SK-N-SH (cell line): ENCODE data around the gene FKBP6. TPM values are rescaled to one million over a fixed set of nuclear protein-coding genes. Genes with fewer than 3 reads are reported as not detected.

ENCODE experiments used
- CTCF ChIA-PET: fragments of 300-600, 350-600 bp; formaldehyde crosslinking; extraction: SDS; loops from one replicate; lab custom pipeline; 2021; lab: Yijun Ruan, JAX
- POLR2A ChIA-PET: fragments of 350-600 bp; sonication (Branson Sonifier 250); formaldehyde crosslinking; extraction: SDS; loops from one replicate; lab custom pipeline; 2020; ENCODE audit warnings: antibody characterized with exemption, inconsistent platforms; lab: Yijun Ruan, JAX
- DNase-seq: peaks from one replicate; pipeline ENCODE4 v3.0.0; 2012
- H2AFZ ChIP-seq: fragments of 200-600 bp; sonication (generic); 2 replicates; pipeline ENCODE4 v1.8.1; 2016; ENCODE audit warnings: antibody characterized with exemption, mild to moderate bottlenecking, low read depth
- H3F3A ChIP-seq: fragments of 200-600 bp; sonication (generic); replicated peaks from 2 replicates; pipeline ENCODE3; 2016; ENCODE audit warnings: antibody characterized with exemption, mild to moderate bottlenecking; ENCODE audit not compliant: insufficient read depth
- H3K27ac ChIP-seq, 2 experiments: fragments of 200-500 bp in 1 of 2; fragments of 200-600 bp in 1 of 2; sonication (Bioruptor generic) in 1 of 2; sonication (generic), shearing (Covaris generic) in 1 of 2; 2 replicates each; pipeline versions ENCODE4 v1.5.1 to v1.6.1; 2014 to 2016; ENCODE audit warnings: low read depth in 2 of 2, inconsistent platforms in 1 of 2, low read length in 1 of 2, mild to moderate bottlenecking in 1 of 2, mixed read lengths in 1 of 2
- H3K27me3 ChIP-seq: fragments of 200-600 bp; sonication (generic), shearing (Covaris generic); 2 replicates; pipeline ENCODE4 v1.6.1; 2016; ENCODE audit warnings: mixed run types; ENCODE audit not compliant: insufficient read depth
- H3K36me3 ChIP-seq, 2 experiments: fragments of 200-500 bp in 1 of 2; fragments of 200-600 bp in 1 of 2; sonication (Bioruptor generic) in 1 of 2; sonication (generic) in 1 of 2; replicated peaks in 1 of 2; 2 replicates each; pipeline versions ENCODE3 to v1.5.1; 2014 to 2016; ENCODE audit warnings: low read length in 1 of 2, mild to moderate bottlenecking in 1 of 2; ENCODE audit not compliant: insufficient read depth in 2 of 2, control insufficient read depth in 1 of 2
- H3K4me1 ChIP-seq, 2 experiments: fragments of 200-500 bp in 1 of 2; fragments of 200-600 bp in 1 of 2; sonication (Bioruptor generic) in 1 of 2; sonication (generic), shearing (Covaris generic) in 1 of 2; 2 replicates each; pipeline versions ENCODE4 v1.5.1 to v1.6.1; 2014 to 2016; ENCODE audit warnings: low read depth in 1 of 2, low read length in 1 of 2, mixed run types in 1 of 2; ENCODE audit not compliant: insufficient read depth in 2 of 2, control insufficient read depth in 1 of 2
- H3K4me2 ChIP-seq: fragments of 200-600 bp; sonication (generic), shearing (Covaris generic); 2 replicates; pipeline ENCODE4 v1.6.1; 2017; ENCODE audit warnings: mixed run types
- H3K4me3 ChIP-seq, 2 experiments: fragments of 200-500 bp in 1 of 2; fragments of 200-600 bp in 1 of 2; sonication (Bioruptor generic) in 1 of 2; sonication (generic), shearing (Covaris generic) in 1 of 2; 2 replicates each; pipeline versions ENCODE4 v1.5.1 to v1.8.1; 2014 to 2016; ENCODE audit warnings: low read depth in 2 of 2, inconsistent platforms in 1 of 2, low read length in 1 of 2, mild to moderate bottlenecking in 1 of 2, mixed read lengths in 1 of 2, moderate library complexity in 1 of 2
- H3K79me2 ChIP-seq: fragments of 200-600 bp; sonication (generic); 2 replicates; pipeline ENCODE4 v1.8.1; 2017; ENCODE audit warnings: mild to moderate bottlenecking; ENCODE audit not compliant: insufficient read depth
- H3K9ac ChIP-seq: fragments of 200-600 bp; sonication (generic); 2 replicates; pipeline ENCODE4 v1.6.1; 2017; ENCODE audit warnings: mixed run types
- H3K9me2 ChIP-seq: fragments of 200-600 bp; sonication (generic); 2 replicates; pipeline ENCODE4 v1.6.1; 2017; ENCODE audit warnings: mixed run types
- H3K9me3 ChIP-seq: fragments of 200-600 bp; sonication (generic); 2 replicates; pipeline ENCODE4 v1.6.1; 2017; ENCODE audit warnings: mixed run types, mild to moderate bottlenecking, moderate library complexity
- H4K20me1 ChIP-seq: fragments of 200-600 bp; sonication (generic); 2 replicates; pipeline ENCODE4 v1.6.1; 2017; ENCODE audit warnings: mild to moderate bottlenecking, mixed run types; ENCODE audit not compliant: insufficient read depth
- CHD2 ChIP-seq: fragments of 150-350 bp; IDR thresholded peaks from 2 replicates; pipeline ENCODE4 v1.6.1; 2018; ENCODE audit warnings: low read length; ENCODE audit not compliant: partially characterized antibody
- FOXJ3 ChIP-seq: sonication (generic); formaldehyde crosslinking; IDR thresholded peaks from 2 replicates; pipeline ENCODE4 v1.5.1; 2020; ENCODE audit warnings: mild to moderate bottlenecking, missing genetic modification reagents
- FOXM1 ChIP-seq: IDR thresholded peaks from 2 replicates; pipeline ENCODE4 v1.4.0; 2012; ENCODE audit warnings: low read depth, mild to moderate bottlenecking
- GABPA ChIP-seq: IDR thresholded peaks from 2 replicates; pipeline ENCODE4 v1.4.0; 2012; ENCODE audit warnings: low read depth, mild to moderate bottlenecking
- GATA2 ChIP-seq: sonication (generic); formaldehyde crosslinking; IDR thresholded peaks from 2 replicates; pipeline ENCODE4 v1.5.0; 2020; ENCODE audit warnings: mild to moderate bottlenecking, missing genetic modification reagents
- MEF2A ChIP-seq: IDR thresholded peaks from 2 replicates; pipeline ENCODE4 v1.4.0; 2012; ENCODE audit warnings: low read depth, borderline replicate concordance
- NFIC ChIP-seq: IDR thresholded peaks from 2 replicates; pipeline ENCODE4 v1.4.0; 2012; ENCODE audit warnings: borderline replicate concordance
- NRF1 ChIP-seq: IDR thresholded peaks from 2 replicates; pipeline ENCODE4 v1.6.1; 2012; ENCODE audit warnings: low read depth, mild to moderate bottlenecking, low read length
- RAD21 ChIP-seq: IDR thresholded peaks from 2 replicates; pipeline ENCODE4 v1.6.1; 2012; ENCODE audit warnings: mild to moderate bottlenecking, low read length
- TAF1 ChIP-seq: IDR thresholded peaks from 2 replicates; pipeline ENCODE4 v1.6.1; 2012; ENCODE audit warnings: low read depth, mild to moderate bottlenecking, low read length, moderate library complexity, borderline replicate concordance
- WGBS: methylation state at CpG from one replicate; pipeline ENCODE4 v1.1.6; 2017; ENCODE audit warnings: low lambda C conversion rate; 5-methylcytosine and 5-hydroxymethylcytosine counted together
- polyA plus RNA-seq, 3 experiments: library from polyadenylated mRNA; depleted of rRNA; stranded (reverse); fragments of >200 nt; gene quantifications; 2 replicates each; pipeline ENCODE4 v1.2.3, GENCODE V29; 2012
- TF ChIP-seq, protein P1 (sequence below): IDR thresholded peaks from 2 replicates; pipeline ENCODE4 v1.4.0; 2012; ENCODE audit warnings: low read depth
- TF ChIP-seq, protein P2 (sequence below): fragments of 150-350 bp; IDR thresholded peaks from 2 replicates; pipeline ENCODE4 v1.6.1; 2016; ENCODE audit warnings: mild to moderate bottlenecking, low read depth, low read length
- TF ChIP-seq, protein P3 (sequence below): IDR thresholded peaks from 2 replicates; pipeline ENCODE4 v1.4.0; 2012; ENCODE audit warnings: low read depth, borderline replicate concordance
- TF ChIP-seq, protein P4 (sequence below): IDR thresholded peaks from 2 replicates; pipeline ENCODE4 v1.6.1; 2012; ENCODE audit warnings: mild to moderate bottlenecking, low read depth, low read length, moderate library complexity
- TF ChIP-seq, protein P5 (sequence below): IDR thresholded peaks from 2 replicates; pipeline ENCODE4; 2012

The FKBP6 gene
- polyA plus RNA-seq, 1 of the 3 experiments (the other 2 are of a cell fraction) = not detected

DNA sequence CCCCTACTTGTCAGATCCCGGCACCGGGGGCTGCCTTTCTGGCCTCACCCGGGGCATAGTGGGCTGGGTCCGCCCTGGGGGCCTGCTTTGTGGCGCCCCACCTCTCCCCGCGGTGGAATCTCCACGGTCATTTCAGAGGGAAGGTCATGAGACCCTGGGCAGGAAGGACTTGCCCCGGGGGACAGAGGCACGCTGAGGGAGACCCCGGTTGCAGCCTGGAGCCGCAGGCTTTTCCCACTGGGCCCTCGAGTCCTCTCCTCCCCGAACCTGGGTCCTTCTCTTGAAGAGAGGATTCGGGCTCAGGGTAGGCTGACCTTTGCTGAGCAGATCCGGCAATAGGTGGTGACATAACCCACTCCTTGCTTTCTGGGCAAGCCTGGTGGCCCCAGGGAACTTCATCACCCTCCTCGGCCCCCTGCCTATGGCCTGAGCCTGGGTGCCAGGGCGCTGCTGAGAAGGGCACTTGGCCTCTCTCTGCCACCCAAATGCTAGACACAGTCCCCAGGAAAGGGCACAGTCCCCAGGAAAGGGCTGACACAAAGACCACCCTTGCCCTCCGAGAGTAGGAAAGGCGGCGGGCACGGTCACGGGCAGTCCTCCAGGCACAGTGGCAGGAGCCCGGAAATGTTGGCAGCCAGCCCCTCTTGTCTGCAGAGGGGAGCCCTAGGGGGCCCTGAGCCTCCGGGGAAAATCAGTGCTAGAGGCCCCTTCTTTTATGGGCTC is 36.2 kb downstream of the FKBP6 start:
- Histone ChIP-seq H4K20me1 (no peaks in the 10 kb centered on the region), H3K79me2 (no peaks in the 10 kb centered on the region), H3K4me2 (no peak overlapping the region), H2AFZ (no peak overlapping the region), H3K36me3 (no peaks in the 10 kb centered on the region), H3K9me2 (no peaks in the 10 kb centered on the region), H3K9ac (no peak overlapping the region), H3K9me3 (no peaks in the 10 kb centered on the region), H3K27ac (no peak overlapping the region), H3K4me3 (no peak overlapping the region), H3K27me3 (peaks cover 12% of the 10 kb centered on the region; the same call in 1 of the 2 replicates), H3K4me1 (no peaks in the 10 kb centered on the region), H3F3A (no peaks in the 10 kb centered on the region)
- TF ChIP-seq CHD2 (no peak), FOXM1 (no peak), GABPA (no peak), TAF1 (no peak), MEF2A (no peak), NFIC (no peak), RAD21 (no peak), FOXJ3 (CRISPR knock-in tag) (no peak), GATA2 (CRISPR knock-in tag) (no peak), NRF1 (no peak)
- TF ChIP-seq, protein P1, sequence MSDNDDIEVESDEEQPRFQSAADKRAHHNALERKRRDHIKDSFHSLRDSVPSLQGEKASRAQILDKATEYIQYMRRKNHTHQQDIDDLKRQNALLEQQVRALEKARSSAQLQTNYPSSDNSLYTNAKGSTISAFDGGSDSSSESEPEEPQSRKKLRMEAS = no peak
- TF ChIP-seq, protein P2, sequence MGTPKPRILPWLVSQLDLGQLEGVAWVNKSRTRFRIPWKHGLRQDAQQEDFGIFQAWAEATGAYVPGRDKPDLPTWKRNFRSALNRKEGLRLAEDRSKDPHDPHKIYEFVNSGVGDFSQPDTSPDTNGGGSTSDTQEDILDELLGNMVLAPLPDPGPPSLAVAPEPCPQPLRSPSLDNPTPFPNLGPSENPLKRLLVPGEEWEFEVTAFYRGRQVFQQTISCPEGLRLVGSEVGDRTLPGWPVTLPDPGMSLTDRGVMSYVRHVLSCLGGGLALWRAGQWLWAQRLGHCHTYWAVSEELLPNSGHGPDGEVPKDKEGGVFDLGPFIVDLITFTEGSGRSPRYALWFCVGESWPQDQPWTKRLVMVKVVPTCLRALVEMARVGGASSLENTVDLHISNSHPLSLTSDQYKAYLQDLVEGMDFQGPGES = no peak
- TF ChIP-seq, protein P3, sequence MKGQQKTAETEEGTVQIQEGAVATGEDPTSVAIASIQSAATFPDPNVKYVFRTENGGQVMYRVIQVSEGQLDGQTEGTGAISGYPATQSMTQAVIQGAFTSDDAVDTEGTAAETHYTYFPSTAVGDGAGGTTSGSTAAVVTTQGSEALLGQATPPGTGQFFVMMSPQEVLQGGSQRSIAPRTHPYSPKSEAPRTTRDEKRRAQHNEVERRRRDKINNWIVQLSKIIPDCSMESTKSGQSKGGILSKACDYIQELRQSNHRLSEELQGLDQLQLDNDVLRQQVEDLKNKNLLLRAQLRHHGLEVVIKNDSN = no peak
- TF ChIP-seq, protein P4, sequence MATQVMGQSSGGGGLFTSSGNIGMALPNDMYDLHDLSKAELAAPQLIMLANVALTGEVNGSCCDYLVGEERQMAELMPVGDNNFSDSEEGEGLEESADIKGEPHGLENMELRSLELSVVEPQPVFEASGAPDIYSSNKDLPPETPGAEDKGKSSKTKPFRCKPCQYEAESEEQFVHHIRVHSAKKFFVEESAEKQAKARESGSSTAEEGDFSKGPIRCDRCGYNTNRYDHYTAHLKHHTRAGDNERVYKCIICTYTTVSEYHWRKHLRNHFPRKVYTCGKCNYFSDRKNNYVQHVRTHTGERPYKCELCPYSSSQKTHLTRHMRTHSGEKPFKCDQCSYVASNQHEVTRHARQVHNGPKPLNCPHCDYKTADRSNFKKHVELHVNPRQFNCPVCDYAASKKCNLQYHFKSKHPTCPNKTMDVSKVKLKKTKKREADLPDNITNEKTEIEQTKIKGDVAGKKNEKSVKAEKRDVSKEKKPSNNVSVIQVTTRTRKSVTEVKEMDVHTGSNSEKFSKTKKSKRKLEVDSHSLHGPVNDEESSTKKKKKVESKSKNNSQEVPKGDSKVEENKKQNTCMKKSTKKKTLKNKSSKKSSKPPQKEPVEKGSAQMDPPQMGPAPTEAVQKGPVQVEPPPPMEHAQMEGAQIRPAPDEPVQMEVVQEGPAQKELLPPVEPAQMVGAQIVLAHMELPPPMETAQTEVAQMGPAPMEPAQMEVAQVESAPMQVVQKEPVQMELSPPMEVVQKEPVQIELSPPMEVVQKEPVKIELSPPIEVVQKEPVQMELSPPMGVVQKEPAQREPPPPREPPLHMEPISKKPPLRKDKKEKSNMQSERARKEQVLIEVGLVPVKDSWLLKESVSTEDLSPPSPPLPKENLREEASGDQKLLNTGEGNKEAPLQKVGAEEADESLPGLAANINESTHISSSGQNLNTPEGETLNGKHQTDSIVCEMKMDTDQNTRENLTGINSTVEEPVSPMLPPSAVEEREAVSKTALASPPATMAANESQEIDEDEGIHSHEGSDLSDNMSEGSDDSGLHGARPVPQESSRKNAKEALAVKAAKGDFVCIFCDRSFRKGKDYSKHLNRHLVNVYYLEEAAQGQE = no peak
- TF ChIP-seq, protein P5, sequence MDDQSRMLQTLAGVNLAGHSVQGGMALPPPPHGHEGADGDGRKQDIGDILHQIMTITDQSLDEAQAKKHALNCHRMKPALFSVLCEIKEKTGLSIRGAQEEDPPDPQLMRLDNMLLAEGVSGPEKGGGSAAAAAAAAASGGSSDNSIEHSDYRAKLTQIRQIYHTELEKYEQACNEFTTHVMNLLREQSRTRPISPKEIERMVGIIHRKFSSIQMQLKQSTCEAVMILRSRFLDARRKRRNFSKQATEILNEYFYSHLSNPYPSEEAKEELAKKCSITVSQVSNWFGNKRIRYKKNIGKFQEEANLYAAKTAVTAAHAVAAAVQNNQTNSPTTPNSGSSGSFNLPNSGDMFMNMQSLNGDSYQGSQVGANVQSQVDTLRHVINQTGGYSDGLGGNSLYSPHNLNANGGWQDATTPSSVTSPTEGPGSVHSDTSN = no peak
- ChIA-PET POLR2A (no interaction called here), CTCF (interaction anchor here (0.5 to 0.7 kb wide), 2 partner anchors 61 to 811 kb away, joined by 3 read pairs; no protein-coding TSS in a partner anchor)
- peak; percentile 49 for DNase-seq
- WGBS = 45% methylated on average over 18 of the region's 25 CpGs
